ENCODE results near the gene EEFSEC. TPM values are rescaled to one million over a fixed set of nuclear protein-coding genes. Genes with fewer than 3 reads are reported as not detected.

Gene EEFSEC
- polyA plus RNA-seq, 1 donor (not counting 4 experiments of a cell fraction or from before 2014, with no cell fraction given) = 8.7 TPM

DNA sequence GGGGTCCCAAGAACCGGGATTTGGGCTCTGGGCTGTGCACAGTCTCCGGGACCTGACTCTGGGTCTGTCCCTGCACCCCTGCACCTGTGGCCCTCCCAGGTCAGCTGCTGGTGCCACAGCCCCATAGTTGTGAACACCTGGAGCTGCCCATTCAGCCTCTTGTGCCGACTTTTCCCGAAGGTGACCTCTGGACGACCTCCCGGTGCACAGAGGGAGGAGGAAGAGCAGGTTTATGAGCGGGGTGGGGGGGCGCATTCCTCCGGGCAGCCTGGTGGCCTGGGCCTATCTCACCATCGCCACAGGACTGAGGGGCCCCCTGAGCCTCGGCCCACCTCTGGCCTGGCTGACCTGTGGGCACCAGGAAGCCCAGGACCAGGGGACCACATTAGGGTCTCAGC lies 268.2 kb downstream of the EEFSEC start:
- FAIRE-seq (no peak), DNase-seq (ENCODE audit: low read depth, low spot score) (no peak)
- TF ChIP-seq, protein P1, sequence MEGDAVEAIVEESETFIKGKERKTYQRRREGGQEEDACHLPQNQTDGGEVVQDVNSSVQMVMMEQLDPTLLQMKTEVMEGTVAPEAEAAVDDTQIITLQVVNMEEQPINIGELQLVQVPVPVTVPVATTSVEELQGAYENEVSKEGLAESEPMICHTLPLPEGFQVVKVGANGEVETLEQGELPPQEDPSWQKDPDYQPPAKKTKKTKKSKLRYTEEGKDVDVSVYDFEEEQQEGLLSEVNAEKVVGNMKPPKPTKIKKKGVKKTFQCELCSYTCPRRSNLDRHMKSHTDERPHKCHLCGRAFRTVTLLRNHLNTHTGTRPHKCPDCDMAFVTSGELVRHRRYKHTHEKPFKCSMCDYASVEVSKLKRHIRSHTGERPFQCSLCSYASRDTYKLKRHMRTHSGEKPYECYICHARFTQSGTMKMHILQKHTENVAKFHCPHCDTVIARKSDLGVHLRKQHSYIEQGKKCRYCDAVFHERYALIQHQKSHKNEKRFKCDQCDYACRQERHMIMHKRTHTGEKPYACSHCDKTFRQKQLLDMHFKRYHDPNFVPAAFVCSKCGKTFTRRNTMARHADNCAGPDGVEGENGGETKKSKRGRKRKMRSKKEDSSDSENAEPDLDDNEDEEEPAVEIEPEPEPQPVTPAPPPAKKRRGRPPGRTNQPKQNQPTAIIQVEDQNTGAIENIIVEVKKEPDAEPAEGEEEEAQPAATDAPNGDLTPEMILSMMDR (optimal IDR thresholded peaks at IDR 0.05 in 1 of 3, IDR thresholded peaks at IDR 0.05 in 1 of 3, conservative IDR thresholded peaks at IDR 0.05 in 1 of 3; ENCODE audit: extremely low read depth in 1 of 3, insufficient read depth in 2 of 3, low read length in 3 of 3) = no peak
- no peak for TF ChIP-seq EZH2 (IDR thresholded peaks at IDR 0.05; ENCODE audit: low read length)
- H3K9me1 ChIP-seq (ENCODE audit: control insufficient read depth, extremely low read depth, insufficient read depth, low read length) = no peaks in the 10 kb centered on the region
- no peak overlapping the region for H3K27ac ChIP-seq (ENCODE audit: control insufficient read depth, insufficient read depth, low read length)
- H3K27me3 ChIP-seq (ENCODE audit: control insufficient read depth, extremely low read depth, insufficient read depth, low read length) = peaks cover 4% of the 10 kb centered on the region
- H3K79me2 ChIP-seq (ENCODE audit: control insufficient read depth, insufficient read depth, low read length) = no peaks in the 10 kb centered on the region
- no peaks in the 10 kb centered on the region for H3K36me3 ChIP-seq (ENCODE audit: control insufficient read depth in 2 of 2, extremely low read depth in 1 of 2, insufficient read depth in 2 of 2, low read length in 2 of 2)
- no peak overlapping the region for H3K4me3 ChIP-seq (ENCODE audit: control insufficient read depth in 2 of 3, extremely low read depth in 1 of 3, insufficient read depth in 2 of 3, low read depth in 1 of 3, low read length in 3 of 3)
- peaks cover 3% of the 10 kb centered on the region for H4K20me1 ChIP-seq (ENCODE audit: control insufficient read depth, extremely low read depth, insufficient read depth, low read length)
- no peak overlapping the region for H3K4me2 ChIP-seq (ENCODE audit: control insufficient read depth, extremely low read depth, insufficient read depth, low read depth, low read length)
- H3K9me3 ChIP-seq (ENCODE audit: control insufficient read depth, low read depth, low read length) = no peaks in the 10 kb centered on the region
- dilution Hi-C loops (cut with MboI; ENCODE audit: extremely low pct_ligation_motif_present, low sequenced_read_pairs) = no loop called here
- no peak overlapping the region for H3K9ac ChIP-seq (ENCODE audit: control insufficient read depth, extremely low read depth, insufficient read depth, low read length)
- H3K4me1 ChIP-seq (ENCODE audit: control insufficient read depth, extremely low read depth, insufficient read depth, low read length) = peaks cover 6% of the 10 kb centered on the region
- no peak overlapping the region for H2AFZ ChIP-seq (ENCODE audit: control insufficient read depth, low read length)

DNA sequence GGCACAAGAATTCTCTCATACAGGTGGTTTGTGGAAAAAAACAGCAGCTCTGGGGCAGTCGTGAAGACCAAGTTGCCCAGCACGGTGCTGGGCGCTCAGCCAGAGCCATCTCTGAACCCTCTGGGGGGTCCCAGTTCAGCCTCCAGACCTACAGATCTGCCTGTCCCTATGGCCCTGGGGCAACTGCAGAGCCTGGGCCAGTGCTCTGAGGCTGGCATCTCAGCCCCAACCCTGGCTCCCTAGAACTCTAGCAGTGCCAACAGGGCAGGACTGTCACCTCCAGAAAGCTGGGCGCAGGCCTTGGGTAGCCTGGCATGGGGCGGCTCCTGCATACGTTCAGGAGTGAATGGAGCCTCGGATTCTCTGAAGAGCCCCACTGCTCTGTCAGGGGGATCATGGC lies 268.7 kb downstream of the EEFSEC start:
- H3K9me1 ChIP-seq (ENCODE audit: control insufficient read depth, extremely low read depth, insufficient read depth, low read length) = no peaks in the 10 kb centered on the region
- no peaks in the 10 kb centered on the region for H3K36me3 ChIP-seq (ENCODE audit: control insufficient read depth in 2 of 2, extremely low read depth in 1 of 2, insufficient read depth in 2 of 2, low read length in 2 of 2)
- no peaks in the 10 kb centered on the region for H3K79me2 ChIP-seq (ENCODE audit: control insufficient read depth, insufficient read depth, low read length)
- no peak overlapping the region for H3K27ac ChIP-seq (ENCODE audit: control insufficient read depth, insufficient read depth, low read length)
- H3K4me2 ChIP-seq (ENCODE audit: control insufficient read depth, extremely low read depth, insufficient read depth, low read depth, low read length) = no peak overlapping the region
- H3K9ac ChIP-seq (ENCODE audit: control insufficient read depth, extremely low read depth, insufficient read depth, low read length) = no peak overlapping the region
- FAIRE-seq (no peak), DNase-seq (ENCODE audit: low read depth, low spot score) (no peak)
- no peaks in the 10 kb centered on the region for H3K9me3 ChIP-seq (ENCODE audit: control insufficient read depth, low read depth, low read length)
- H4K20me1 ChIP-seq (ENCODE audit: control insufficient read depth, extremely low read depth, insufficient read depth, low read length) = peaks cover 3% of the 10 kb centered on the region
- TF ChIP-seq, protein P1 (optimal IDR thresholded peaks at IDR 0.05 in 1 of 3, IDR thresholded peaks at IDR 0.05 in 1 of 3, conservative IDR thresholded peaks at IDR 0.05 in 1 of 3; ENCODE audit: extremely low read depth in 1 of 3, insufficient read depth in 2 of 3, low read length in 3 of 3) = no peak
- no peak for TF ChIP-seq EZH2 (IDR thresholded peaks at IDR 0.05; ENCODE audit: low read length)
- no peak overlapping the region for H2AFZ ChIP-seq (ENCODE audit: control insufficient read depth, low read length)
- peaks cover 4% of the 10 kb centered on the region for H3K27me3 ChIP-seq (ENCODE audit: control insufficient read depth, extremely low read depth, insufficient read depth, low read length)
- H3K4me3 ChIP-seq (ENCODE audit: control insufficient read depth in 2 of 3, extremely low read depth in 1 of 3, insufficient read depth in 2 of 3, low read depth in 1 of 3, low read length in 3 of 3) = no peak overlapping the region
- dilution Hi-C loops (cut with MboI; ENCODE audit: extremely low pct_ligation_motif_present, low sequenced_read_pairs) = no loop called here
- H3K4me1 ChIP-seq (ENCODE audit: control insufficient read depth, extremely low read depth, insufficient read depth, low read length) = peaks cover 1% of the 10 kb centered on the region
